Activated naive CD4-positive, alpha-beta T cell treated with anti-CD3 and anti-CD28 coated beads for 36 hours (primary cell): Measurements from ENCODE around the gene CYB5D1. TPM values are rescaled to one million over a fixed set of nuclear protein-coding genes. Genes with fewer than 3 reads are reported as not detected.
A peak's percentile ranks its signal among the peaks of the same experiment; 100 is the strongest.

Experiments
- CTCF ChIA-PET: fragments of 350-600 bp; sonication (Branson Sonifier 250); formaldehyde crosslinking; loops from one replicate; lab custom pipeline; 2021; ENCODE audit warnings: antibody characterized with exemption; lab: Charles Lee
- DNase-seq: peaks from one replicate; pipeline ENCODE4 v3.0.0-alpha.2; 2020
- H3K27ac Mint-ChIP-seq: one replicate; pipeline ENCODE4 v1.8.0; 2021; ENCODE audit warnings: mild to moderate bottlenecking, mixed read lengths
- H3K27me3 Mint-ChIP-seq: one replicate; pipeline ENCODE4 v1.8.0; 2021; ENCODE audit warnings: low read depth, mixed read lengths
- H3K36me3 Mint-ChIP-seq: one replicate; pipeline ENCODE4 v1.8.0; 2021; ENCODE audit warnings: low read depth, mixed read lengths
- H3K4me1 Mint-ChIP-seq: one replicate; pipeline ENCODE4 v1.8.0; 2021; ENCODE audit warnings: low read depth, mixed read lengths
- H3K4me3 Mint-ChIP-seq: one replicate; pipeline ENCODE4 v1.8.0; 2021; ENCODE audit warnings: mild to moderate bottlenecking, moderate library complexity, mixed read lengths
- H3K9me3 Mint-ChIP-seq: one replicate; pipeline ENCODE4 v1.8.0; 2021; ENCODE audit warnings: mixed read lengths
- intact Hi-C: fragments of 100-400 bp; cut with micrococcal nuclease; formaldehyde crosslinking; loops from one replicate; pipeline ENCODE4 v1.15.1; 2023
- total RNA-seq, 2 experiments: library from RNA; stranded (reverse); gene quantifications; one replicate each; pipeline ENCODE4 v1.2.3, GENCODE V29; 2021

Gene CYB5D1
- total RNA-seq, 2 experiments from 2014 or later: 6.1 to 6.5 TPM

DNA sequence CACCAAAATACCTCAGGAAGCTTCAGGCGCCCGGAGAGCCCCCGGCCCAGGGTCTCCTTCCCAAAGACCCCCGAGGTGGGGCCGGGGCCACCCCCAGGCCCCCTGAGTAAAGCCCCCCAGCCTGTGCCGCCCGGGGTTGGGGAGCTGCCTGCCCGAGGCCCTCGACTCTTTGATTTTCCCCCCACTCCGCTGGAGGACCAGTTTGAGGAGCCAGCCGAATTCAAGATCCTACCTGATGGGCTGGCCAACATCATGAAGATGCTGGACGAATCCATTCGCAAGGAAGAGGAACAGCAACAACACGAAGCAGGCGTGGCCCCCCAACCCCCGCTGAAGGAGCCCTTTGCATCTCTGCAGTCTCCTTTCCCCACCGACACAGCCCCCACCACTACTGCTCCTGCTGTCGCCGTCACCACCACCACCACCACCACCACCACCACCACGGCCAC, 9.6 kb upstream of the CYB5D1 start:
- H3K4me3 Mint-ChIP-seq: no peak overlapping the region
- intact Hi-C loops: loop anchor here (10.0 kb wide), 1 partner anchor 513 kb away; the partner anchor contains the start of gene ACAP1
- no peak for DNase-seq
- CTCF ChIA-PET: interaction anchor here (1.4 kb wide), 1 partner anchor 13 kb away, joined by 6 read pairs; no protein-coding TSS in a partner anchor
- no peak overlapping the region for H3K27ac Mint-ChIP-seq
- no peaks in the 10 kb centered on the region for H3K9me3 Mint-ChIP-seq
- H3K27me3 Mint-ChIP-seq: no peaks in the 10 kb centered on the region
- H3K4me1 Mint-ChIP-seq: peaks cover 57% of the 10 kb centered on the region
- H3K36me3 Mint-ChIP-seq: peaks cover 36% of the 10 kb centered on the region

DNA sequence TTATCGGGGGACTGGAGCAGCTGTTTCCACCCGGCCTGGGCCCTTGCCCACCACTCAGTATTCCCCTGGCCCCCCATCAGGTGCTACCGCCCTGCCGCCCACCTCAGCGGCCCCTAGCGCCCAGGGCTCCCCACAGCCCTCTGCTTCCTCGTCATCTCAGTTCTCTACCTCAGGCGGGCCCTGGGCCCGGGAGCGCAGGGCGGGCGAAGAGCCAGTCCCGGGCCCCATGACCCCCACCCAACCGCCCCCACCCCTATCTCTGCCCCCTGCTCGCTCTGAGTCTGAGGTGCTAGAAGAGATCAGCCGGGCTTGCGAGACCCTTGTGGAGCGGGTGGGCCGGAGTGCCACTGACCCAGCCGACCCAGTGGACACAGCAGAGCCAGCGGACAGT, 9.1 kb upstream of the CYB5D1 start:
- Mint-ChIP-seq H3K4me1 (peaks cover 59% of the 10 kb centered on the region), H3K36me3 (peaks cover 36% of the 10 kb centered on the region), H3K4me3 (no peak overlapping the region), H3K27ac (no peak overlapping the region), H3K9me3 (no peaks in the 10 kb centered on the region), H3K27me3 (no peaks in the 10 kb centered on the region)
- DNase-seq: no peak
- CTCF ChIA-PET: interaction anchor here (1.4 kb wide), 1 partner anchor 14 kb away, joined by 6 read pairs; no protein-coding TSS in a partner anchor
- intact Hi-C loops: loop anchor here (10.0 kb wide), 1 partner anchor 514 kb away; the partner anchor contains the start of gene ACAP1

DNA sequence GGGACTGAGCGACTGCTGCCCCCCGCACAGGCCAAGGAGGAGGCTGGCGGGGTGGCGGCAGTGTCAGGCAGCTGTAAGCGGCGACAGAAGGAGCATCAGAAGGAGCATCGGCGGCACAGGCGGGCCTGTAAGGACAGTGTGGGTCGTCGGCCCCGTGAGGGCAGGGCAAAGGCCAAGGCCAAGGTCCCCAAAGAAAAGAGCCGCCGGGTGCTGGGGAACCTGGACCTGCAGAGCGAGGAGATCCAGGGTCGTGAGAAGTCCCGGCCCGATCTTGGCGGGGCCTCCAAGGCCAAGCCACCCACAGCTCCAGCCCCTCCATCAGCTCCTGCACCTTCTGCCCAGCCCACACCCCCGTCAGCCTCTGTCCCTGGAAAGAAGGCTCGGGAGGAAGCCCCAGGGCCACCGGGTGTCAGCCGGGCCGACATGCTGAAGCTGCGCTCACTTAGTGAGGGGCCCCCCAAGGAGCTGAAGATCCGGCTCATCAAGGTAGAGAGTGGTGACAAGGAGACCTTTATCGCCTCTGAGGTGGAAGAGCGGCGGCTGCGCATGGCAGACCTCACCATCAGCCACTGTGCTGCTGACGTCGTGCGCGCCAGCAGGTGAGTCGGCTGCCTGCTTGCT, 8.6 kb upstream of the CYB5D1 start:
- Mint-ChIP-seq H3K27me3 (no peaks in the 10 kb centered on the region), H3K9me3 (no peaks in the 10 kb centered on the region), H3K36me3 (peaks cover 38% of the 10 kb centered on the region), H3K27ac (peak overlapping the region; percentile 67), H3K4me1 (peaks cover 63% of the 10 kb centered on the region), H3K4me3 (no peak overlapping the region)
- intact Hi-C loops: loop anchor here (10.0 kb wide), 1 partner anchor 514 kb away; the partner anchor contains the start of gene ACAP1
- DNase-seq: no peak
- CTCF ChIA-PET: interaction anchor here (1.4 to 3.0 kb wide), 3 partner anchors 12 to 24 kb away, joined by 6 to 11 read pairs (median 11); no protein-coding TSS in a partner anchor

DNA sequence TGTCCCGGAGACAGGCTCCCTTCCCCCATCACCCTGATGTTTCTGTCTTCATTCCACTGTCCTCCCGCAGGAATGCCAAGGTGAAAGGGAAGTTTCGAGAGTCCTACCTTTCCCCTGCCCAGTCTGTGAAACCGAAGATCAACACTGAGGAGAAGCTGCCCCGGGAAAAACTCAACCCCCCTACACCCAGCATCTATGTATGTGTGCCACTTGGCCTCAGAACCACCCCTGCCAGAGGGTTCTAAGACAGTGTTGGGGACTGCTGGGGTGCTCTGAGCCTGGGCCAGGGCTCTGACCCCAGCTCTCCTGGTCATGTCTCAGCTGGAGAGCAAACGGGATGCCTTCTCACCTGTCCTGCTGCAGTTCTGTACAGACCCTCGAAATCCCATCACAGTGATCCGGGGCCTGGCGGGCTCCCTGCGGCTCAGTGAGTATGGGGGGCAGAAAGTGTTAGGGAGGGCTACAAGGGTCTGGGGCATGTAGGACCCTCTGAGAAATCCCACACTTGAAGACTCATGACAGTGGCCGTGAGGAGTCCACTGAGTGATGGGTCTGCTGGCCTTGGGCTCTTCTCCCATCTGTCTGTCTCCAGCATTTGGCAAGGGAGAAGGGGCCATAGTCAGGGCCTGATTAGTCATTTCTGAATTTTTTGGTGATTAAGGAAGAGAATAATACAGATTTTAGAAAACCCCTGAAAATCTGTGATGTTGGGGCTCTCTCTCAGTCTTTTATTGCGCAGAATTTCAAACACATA, 7.9 kb upstream of the CYB5D1 start:
- H3K27me3 Mint-ChIP-seq: no peaks in the 10 kb centered on the region
- CTCF ChIA-PET: interaction anchor here (1.0 to 3.0 kb wide), 8 partner anchors 7 to 210 kb away, joined by 3 to 15 read pairs (median 6); partner anchors contain the start of gene KDM6B
- H3K9me3 Mint-ChIP-seq: no peaks in the 10 kb centered on the region
- H3K4me1 Mint-ChIP-seq: peaks cover 63% of the 10 kb centered on the region
- peak overlapping the region; percentile 67 for H3K27ac Mint-ChIP-seq
- intact Hi-C loops: loop anchor here (10.0 kb wide), 1 partner anchor 515 kb away; the partner anchor contains the start of gene ACAP1
- peak overlapping the region; percentile 12 for H3K4me3 Mint-ChIP-seq
- peaks cover 38% of the 10 kb centered on the region for H3K36me3 Mint-ChIP-seq
- no peak for DNase-seq

DNA sequence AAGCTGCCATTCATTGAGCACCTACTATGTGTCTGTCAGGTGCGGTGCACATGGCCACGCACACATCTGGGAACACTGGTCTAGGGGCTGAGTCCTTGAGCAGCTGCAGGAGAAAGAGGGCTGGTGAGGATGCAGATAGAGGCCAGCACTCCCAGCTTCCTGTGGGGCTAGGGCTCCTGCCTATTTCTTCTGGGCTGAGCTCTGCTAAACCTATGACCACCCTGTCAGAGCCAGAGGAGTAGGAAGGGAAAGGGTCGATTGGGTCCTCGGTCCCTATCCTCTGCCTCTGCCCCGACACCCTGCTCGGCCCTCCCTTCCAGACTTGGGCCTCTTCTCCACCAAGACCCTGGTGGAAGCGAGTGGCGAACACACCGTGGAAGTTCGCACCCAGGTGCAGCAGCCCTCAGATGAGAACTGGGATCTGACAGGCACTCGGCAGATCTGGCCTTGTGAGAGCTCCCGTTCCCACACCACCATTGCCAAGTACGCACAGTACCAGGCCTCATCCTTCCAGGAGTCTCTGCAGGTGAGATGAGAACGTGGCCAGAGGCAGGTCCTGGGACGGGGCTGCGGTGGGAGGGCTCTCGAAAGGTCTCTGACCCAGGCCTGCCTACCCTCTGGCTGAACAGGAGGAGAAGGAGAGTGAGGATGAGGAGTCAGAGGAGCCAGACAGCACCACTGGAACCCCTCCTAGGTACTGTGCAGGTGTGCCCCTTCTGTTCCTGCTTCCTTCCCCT, 6.9 kb upstream of the CYB5D1 start:
- Mint-ChIP-seq H3K36me3 (peaks cover 37% of the 10 kb centered on the region), H3K27me3 (no peaks in the 10 kb centered on the region), H3K4me1 (peaks cover 67% of the 10 kb centered on the region), H3K9me3 (no peaks in the 10 kb centered on the region), H3K27ac (peak overlapping the region; percentile 67), H3K4me3 (peak overlapping the region; percentile 70)
- intact Hi-C loops: loop anchor here (1.0 kb wide), 4 partner anchors 9 to 108 kb away; no protein-coding TSS in a partner anchor
- DNase-seq: no peak
- CTCF ChIA-PET: interaction anchor here (0.7 to 3.0 kb wide), 11 partner anchors 8 to 209 kb away, joined by 3 to 15 read pairs (median 3); partner anchors contain the start of gene KDM6B

DNA sequence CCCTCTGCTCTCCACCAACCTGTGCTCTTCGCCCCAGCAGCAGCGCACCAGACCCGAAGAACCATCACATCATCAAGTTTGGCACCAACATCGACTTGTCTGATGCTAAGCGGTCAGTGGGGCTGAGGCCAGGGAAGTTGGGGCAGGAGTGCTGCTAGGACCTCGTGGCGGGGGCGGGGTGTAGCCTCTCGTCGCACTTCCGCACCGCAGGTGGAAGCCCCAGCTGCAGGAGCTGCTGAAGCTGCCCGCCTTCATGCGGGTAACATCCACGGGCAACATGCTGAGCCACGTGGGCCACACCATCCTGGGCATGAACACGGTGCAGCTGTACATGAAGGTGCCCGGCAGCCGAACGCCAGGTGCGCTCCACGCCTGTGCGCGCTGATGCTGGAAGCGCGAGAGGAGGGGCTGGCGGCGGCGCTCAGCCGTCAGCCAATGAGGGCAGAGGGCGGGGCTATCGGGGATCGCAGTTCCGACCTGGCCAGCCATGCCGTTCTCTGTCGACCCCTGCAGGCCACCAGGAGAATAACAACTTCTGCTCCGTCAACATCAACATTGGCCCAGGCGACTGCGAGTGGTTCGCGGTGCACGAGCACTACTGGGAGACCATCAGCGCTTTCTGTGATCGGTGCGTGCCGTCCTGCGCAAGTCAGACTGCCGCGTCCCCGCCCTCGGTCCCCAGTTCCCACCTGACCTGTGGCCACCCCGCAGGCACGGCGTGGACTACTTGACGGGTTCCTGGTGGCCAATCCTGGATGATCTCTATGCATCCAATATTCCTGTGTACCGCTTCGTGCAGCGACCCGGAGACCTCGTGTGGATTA, 6.2 kb upstream of the CYB5D1 start:
- Mint-ChIP-seq H3K4me1 (peaks cover 63% of the 10 kb centered on the region), H3K9me3 (no peaks in the 10 kb centered on the region), H3K27ac (peak overlapping the region; percentile 67), H3K36me3 (peaks cover 36% of the 10 kb centered on the region), H3K4me3 (peak overlapping the region; percentile 70), H3K27me3 (no peaks in the 10 kb centered on the region)
- CTCF ChIA-PET: interaction anchor here (0.7 to 3.0 kb wide), 7 partner anchors 9 to 209 kb away, joined by 3 to 15 read pairs (median 9); partner anchors contain the start of gene KDM6B
- peak; percentile 95 for DNase-seq
- intact Hi-C loops: loop anchor here (1.0 kb wide), 4 partner anchors 9 to 108 kb away; no protein-coding TSS in a partner anchor

DNA sequence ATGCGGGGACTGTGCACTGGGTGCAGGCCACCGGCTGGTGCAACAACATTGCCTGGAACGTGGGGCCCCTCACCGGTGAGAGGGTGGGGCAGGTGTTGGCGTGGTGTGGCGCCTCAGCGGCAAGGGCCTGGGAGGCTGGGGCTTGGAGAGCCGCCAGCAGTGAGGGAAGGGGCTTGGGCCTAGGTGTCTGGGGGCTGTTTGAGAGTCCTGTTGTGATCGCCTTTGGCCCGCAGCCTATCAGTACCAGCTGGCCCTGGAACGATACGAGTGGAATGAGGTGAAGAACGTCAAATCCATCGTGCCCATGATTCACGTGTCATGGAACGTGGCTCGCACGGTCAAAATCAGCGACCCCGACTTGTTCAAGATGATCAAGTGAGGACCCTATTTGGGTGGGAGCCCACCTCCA, 5.5 kb upstream of the CYB5D1 start:
- no peak for DNase-seq
- CTCF ChIA-PET: interaction anchor here (1.9 kb wide), 1 partner anchor 10 kb away, joined by 9 read pairs; no protein-coding TSS in a partner anchor
- peak overlapping the region; percentile 67 for H3K27ac Mint-ChIP-seq
- H3K4me3 Mint-ChIP-seq: no peak overlapping the region
- H3K9me3 Mint-ChIP-seq: no peaks in the 10 kb centered on the region
- H3K4me1 Mint-ChIP-seq: peaks cover 57% of the 10 kb centered on the region
- no peaks in the 10 kb centered on the region for H3K27me3 Mint-ChIP-seq
- H3K36me3 Mint-ChIP-seq: peaks cover 34% of the 10 kb centered on the region
- intact Hi-C loops: no loop called here

DNA sequence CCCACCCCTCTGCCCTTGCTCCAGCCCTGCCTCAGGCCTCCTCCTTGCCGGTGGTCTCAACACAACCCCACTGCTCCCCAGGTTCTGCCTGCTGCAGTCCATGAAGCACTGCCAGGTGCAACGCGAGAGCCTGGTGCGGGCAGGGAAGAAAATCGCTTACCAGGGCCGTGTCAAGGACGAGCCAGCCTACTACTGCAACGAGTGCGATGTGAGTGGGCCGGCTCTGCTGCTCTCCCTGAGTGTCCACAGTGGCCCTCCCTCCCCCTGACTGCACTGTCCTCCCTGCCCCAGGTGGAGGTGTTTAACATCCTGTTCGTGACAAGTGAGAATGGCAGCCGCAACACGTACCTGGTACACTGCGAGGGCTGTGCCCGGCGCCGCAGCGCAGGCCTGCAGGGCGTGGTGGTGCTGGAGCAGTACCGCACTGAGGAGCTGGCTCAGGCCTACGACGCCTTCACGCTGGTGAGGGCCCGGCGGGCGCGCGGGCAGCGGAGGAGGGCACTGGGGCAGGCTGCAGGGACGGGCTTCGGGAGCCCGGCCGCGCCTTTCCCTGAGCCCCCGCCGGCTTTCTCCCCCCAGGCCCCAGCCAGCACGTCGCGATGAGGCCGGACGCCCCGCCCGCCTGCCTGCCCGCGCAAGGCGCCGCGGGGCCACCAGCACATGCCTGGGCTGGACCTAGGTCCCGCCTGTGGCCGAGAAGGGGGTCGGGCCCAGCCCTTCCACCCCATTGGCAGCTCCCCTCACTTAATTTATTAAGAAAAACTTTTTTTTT, 4.7 kb upstream of the CYB5D1 start:
- intact Hi-C loops: no loop called here
- no peak overlapping the region for H3K27ac Mint-ChIP-seq
- no peak for DNase-seq
- no peak overlapping the region for H3K4me3 Mint-ChIP-seq
- CTCF ChIA-PET: interaction anchor here (0.6 kb wide), 1 partner anchor 67 kb away, joined by 3 read pairs; no protein-coding TSS in a partner anchor
- no peaks in the 10 kb centered on the region for H3K27me3 Mint-ChIP-seq
- no peaks in the 10 kb centered on the region for H3K9me3 Mint-ChIP-seq
- H3K4me1 Mint-ChIP-seq: peaks cover 52% of the 10 kb centered on the region
- peaks cover 32% of the 10 kb centered on the region for H3K36me3 Mint-ChIP-seq

DNA sequence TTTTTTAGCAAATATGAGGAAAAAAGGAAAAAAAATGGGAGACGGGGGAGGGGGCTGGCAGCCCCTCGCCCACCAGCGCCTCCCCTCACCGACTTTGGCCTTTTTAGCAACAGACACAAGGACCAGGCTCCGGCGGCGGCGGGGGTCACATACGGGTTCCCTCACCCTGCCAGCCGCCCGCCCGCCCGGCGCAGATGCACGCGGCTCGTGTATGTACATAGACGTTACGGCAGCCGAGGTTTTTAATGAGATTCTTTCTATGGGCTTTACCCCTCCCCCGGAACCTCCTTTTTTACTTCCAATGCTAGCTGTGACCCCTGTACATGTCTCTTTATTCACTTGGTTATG, 4.1 kb upstream of the CYB5D1 start:
- intact Hi-C loops: no loop called here
- no peak for DNase-seq
- peaks cover 32% of the 10 kb centered on the region for H3K36me3 Mint-ChIP-seq
- H3K4me1 Mint-ChIP-seq: peaks cover 49% of the 10 kb centered on the region
- no peaks in the 10 kb centered on the region for H3K27me3 Mint-ChIP-seq
- H3K27ac Mint-ChIP-seq: peak overlapping the region; percentile 39
- H3K4me3 Mint-ChIP-seq: no peak overlapping the region
- no peaks in the 10 kb centered on the region for H3K9me3 Mint-ChIP-seq
- CTCF ChIA-PET: no interaction called here

DNA sequence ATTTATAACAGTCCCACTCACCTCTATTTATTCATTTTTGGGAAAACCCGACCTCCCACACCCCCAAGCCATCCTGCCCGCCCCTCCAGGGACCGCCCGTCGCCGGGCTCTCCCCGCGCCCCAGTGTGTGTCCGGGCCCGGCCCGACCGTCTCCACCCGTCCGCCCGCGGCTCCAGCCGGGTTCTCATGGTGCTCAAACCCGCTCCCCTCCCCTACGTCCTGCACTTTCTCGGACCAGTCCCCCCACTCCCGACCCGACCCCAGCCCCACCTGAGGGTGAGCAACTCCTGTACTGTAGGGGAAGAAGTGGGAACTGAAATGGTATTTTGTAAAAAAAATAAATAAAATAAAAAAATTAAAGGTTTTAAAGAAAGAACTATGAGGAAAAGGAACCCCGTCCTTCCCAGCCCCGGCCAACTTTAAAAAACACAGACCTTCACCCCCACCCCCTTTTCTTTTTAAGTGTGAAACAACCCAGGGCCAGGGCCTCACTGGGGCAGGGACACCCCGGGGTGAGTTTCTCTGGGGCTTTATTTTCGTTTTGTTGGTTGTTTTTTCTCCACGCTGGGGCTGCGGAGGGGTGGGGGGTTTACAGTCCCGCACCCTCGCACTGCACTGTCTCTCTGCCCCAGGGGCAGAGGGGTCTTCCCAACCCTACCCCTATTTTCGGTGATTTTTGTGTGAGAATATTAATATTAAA, 3.6 kb upstream of the CYB5D1 start:
- no peak for DNase-seq
- Mint-ChIP-seq H3K4me1 (peaks cover 49% of the 10 kb centered on the region), H3K4me3 (no peak overlapping the region), H3K27ac (peak overlapping the region; percentile 39), H3K9me3 (no peaks in the 10 kb centered on the region), H3K27me3 (no peaks in the 10 kb centered on the region), H3K36me3 (peaks cover 32% of the 10 kb centered on the region)
- CTCF ChIA-PET: no interaction called here
- intact Hi-C loops: no loop called here
